GM21515 (cell line): ENCODE measurements around the gene MACF1.

ENCODE experiments used
- ATAC-seq: cut with Tn5 transposase; IDR thresholded peaks from one replicate; pipeline ENCODE4 v1.9.1; 2021; ENCODE audit not compliant: unreplicated experiment

Gene MACF1

DNA sequence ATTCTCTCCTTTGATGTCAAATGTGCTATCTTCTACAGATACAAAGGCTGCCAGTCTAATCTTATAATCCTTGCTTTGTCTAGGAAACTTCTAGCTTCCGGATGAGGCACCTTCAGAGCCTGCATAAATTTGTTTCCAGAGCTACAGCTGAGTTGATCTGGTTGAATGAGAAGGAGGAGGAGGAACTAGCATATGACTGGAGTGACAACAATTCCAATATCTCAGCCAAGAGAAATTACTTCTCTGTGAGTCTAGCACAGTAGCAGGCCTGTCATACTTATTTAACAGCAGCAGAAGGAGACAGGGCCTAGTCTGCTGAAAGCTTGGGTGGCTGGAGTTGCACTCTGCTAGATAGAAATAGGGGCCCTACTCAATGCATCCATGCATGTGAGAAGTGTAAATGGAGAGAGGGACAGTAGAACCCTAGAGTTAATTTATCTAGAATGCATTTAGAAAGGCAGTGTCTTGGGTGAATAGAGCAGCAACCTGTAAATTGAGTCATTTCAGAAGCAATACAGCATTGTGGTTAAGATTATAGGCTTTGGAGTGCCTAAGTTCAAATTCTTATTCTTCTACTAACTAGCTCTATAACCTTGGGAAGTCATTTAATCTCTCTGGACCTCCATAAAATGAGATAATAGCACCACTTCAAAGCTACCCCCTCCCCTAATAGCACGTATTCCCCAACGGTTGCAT is 89.0 kb downstream of the MACF1 start:
- ATAC-seq, result no peak

- no peak for ATAC-seq
These were observed 90.0 kb downstream of the MACF1 start for GRCh38 chr1:39294531-39294930.

- ATAC-seq, result no peak
These were observed 91.4 kb downstream of the MACF1 start for GRCh38 chr1:39295901-39296300.

DNA sequence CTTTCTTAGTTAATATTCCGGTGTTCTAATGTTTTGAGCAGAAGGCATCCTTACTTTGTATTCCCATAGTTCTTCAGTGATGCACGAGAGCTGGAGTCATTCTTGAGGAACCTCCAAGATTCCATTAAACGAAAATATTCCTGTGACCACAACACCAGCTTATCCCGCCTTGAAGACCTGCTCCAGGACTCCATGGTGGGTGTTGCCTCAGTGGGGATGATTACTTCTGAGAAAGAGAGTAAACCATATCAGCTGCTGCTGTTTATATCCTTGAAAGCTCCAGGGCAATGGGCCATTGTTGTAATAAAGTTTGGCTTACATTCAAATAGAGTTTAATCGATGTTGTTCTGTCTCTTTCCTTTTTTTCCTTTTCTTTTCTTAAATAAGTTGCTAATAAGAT is 93.1 kb downstream of the MACF1 start:
- ATAC-seq, result no peak

- no peak for ATAC-seq
These were observed 97.1 kb downstream of the MACF1 start for GRCh38 chr1:39301606-39302005.

GRCh38 chr1:39305555-39305954 is 101.1 kb downstream of the MACF1 start:
- ATAC-seq, result no peak

DNA sequence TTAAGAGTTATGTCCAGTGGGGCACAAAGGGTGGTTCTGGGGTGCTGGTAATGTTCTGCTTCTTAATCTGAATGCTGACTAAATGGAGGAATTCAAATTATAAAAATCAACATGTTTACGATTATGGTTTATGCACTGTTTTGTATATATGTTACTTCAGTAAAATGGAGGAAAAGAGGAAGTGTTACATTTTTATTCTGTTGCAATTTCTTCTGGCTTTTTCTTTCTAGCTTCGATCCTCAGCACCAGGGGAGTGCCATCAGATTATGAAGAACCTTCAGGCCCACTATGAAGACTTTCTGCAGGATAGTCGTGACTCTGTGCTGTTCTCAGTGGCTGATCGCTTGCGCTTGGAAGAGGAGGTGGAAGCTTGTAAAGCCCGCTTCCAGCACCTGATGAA is 105.5 kb downstream of the MACF1 start:
- no peak for ATAC-seq

DNA sequence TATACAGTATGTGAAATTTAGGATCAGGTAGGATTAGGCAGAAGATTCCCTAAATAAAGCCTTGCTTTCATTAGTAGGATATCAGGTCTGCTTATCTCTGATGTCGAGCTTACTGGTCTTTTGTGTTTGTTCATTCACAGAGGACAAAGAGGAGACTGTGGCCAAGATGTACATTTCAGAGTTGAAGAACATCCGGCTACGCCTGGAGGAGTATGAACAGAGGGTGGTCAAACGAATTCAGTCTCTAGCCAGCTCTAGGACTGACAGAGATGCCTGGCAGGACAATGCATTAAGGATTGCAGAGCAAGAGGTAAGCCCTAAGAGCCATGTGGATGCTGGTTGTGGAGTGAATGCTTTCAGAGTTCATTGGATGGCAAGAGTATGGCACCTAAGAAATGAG is 106.2 kb downstream of the MACF1 start:
- ATAC-seq, result no peak

DNA sequence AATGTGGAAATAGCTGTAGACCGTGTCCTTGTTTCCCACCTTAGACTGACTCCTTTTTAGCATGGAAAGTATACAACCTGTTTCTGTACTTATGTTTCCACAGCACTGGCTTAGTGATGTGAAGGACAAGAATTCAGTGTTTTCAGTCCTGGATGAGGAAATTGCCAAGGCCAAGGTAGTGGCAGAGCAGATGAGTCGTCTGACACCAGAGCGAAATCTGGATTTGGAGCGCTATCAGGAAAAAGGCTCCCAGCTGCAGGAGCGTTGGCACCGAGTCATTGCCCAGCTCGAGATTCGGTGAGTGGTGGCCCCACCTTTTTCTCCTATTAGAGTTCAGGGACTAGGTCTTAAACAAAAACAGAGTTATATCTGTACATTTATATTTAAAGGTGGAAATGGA is 112.6 kb downstream of the MACF1 start:
- ATAC-seq, result no peak

GRCh38 chr1:39317910-39318633 is 113.6 kb downstream of the MACF1 start:
- ATAC-seq, result no peak

GRCh38 chr1:39321979-39322378 is 117.5 kb downstream of the MACF1 start:
- ATAC-seq, result no peak

DNA sequence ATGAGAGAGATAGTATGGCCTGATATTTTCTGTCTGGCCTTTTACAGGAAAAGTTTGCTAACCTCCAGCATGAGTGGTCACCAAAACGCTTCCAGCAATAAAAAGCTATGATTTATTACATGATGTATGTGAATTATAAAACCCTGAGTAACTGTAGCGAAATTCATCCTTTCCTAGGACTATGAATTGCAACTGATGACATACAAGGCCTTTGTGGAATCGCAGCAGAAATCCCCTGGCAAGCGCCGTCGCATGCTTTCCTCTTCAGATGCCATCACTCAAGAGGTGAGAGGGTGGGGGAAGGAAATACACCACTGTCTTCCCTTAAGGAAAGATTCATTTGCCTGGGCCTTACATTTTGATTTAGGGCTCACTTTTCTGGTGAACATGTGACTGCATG is 117.9 kb downstream of the MACF1 start:
- ATAC-seq, result no peak

DNA sequence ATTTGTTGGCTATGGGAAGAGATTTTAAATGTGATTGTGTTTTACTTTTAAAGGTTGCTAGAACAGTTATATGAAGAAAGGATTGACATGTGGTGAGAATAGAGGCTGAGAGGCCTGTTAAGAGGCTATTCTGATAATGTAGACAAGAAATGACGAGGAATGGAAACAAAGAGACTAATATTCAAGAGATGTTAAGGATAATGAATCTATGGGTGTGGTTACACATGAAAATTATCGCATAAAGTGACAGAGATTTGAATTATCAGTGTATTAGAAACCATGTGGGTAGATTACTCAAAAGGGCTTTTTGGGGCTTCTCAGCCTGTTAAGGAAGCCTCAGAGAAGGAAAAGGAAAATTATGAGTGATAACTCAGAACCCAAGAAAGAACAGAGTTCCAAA is 120.4 kb downstream of the MACF1 start:
- ATAC-seq, result no peak

- ATAC-seq, result no peak
These were observed 122.3 kb downstream of the MACF1 start for GRCh38 chr1:39326836-39327235.

DNA sequence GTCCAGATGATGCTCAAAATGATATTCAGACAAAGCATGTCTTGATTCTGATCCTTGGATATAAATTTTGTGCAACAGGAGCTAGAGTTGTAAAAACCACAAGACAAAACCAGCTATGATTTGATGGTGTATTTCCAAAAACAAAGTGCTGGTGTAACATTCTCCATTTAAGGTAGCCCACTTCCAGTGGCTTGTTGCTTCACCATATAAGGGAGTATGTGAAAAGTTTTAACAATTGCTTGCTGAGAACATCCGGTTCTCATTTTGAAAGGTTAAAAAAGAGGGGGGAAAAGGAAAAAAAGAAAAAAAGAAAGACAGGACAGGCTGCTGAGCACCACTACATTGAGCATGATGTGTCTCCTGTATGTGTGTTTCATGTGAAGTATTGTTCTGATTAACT is 123.6 kb downstream of the MACF1 start:
- no peak for ATAC-seq

DNA sequence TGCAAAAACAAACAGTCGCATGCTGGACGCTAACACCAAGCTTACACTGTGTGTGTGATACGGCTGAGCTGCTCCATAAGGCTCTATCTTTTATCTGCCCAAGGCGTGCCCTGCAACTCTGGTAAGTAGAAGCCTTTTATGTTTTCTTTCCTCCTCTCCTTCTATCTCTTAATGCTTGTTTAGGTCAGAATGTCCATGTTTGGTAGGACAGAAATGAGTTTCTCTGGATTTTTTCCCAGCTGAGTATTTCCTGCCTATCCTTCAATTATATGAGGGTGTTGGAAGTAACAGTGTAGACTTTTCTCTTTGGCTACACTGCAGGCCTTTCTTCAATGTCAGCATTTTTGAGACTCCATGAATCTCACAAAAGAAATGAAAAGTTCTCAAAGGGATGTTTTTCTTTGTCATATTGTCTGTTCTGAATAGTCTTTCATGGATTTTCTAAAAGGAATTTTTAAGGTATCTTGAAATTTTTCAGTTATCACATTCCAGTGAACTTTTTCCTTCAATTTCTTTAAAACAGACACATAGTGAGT is 124.2 kb downstream of the MACF1 start:
- no peak for ATAC-seq

DNA sequence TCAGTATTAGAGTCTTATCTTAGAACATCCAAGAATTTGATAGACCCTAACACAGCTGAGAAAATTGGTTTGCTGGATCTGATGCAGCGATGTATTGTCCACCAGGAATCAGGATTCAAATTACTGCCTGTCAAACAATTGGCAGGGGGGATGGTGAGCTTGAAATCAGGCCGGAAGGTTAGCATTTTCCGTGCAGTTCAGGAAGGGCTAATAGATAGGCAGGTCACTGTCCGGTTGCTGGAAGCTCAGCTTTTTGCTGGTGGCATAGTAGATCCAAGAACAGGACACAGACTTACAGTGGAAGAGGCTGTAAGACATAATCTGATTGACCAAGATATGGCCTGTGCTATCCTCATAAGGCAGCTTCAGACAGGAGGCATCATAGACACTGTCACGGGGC is 127.2 kb downstream of the MACF1 start:
- no peak for ATAC-seq

DNA sequence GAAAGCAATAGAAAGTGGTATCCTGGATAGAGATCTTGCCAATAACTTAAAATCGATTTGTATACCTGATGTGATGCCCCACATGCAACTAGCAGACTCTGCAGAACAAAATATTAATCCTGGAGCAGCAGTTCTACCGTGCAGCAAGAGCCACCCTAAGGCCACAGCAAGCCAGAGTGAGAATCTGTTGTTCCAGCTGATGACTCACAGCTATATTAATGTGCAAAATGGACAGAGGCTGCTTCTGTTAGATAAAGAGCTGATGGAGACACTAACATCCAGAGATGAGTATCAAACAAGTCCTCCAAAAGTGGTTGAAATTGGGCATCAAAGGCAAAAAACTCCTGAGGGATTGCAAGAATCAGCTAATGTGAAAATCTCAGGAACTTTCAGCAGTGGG is 127.8 kb downstream of the MACF1 start:
- ATAC-seq, result no peak

GRCh38 chr1:39332828-39333227 is 128.3 kb downstream of the MACF1 start:
- no peak for ATAC-seq

DNA sequence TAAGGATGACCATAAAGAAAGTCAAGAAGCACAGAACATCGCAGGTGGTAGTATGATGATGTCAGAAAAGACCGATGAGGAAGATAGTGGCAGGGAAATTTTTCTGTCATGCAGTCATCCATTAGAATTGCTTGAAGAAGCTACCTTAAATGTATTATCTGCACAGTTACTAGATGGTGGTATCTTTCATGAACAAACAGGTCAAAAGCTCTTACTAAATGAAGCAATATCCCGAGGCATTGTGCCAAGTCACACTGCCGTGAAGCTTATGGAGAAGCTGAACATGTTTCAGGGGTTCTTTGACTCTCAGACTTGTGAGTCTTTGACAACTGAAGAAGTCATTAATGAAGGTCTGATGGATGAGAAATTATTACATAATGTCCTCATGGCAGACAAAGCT is 128.8 kb downstream of the MACF1 start:
- no peak for ATAC-seq

GRCh38 chr1:39335216-39335615 is 130.7 kb downstream of the MACF1 start:
- no peak for ATAC-seq

GRCh38 chr1:39337067-39337466 is 132.6 kb downstream of the MACF1 start:
- ATAC-seq, result no peak

DNA sequence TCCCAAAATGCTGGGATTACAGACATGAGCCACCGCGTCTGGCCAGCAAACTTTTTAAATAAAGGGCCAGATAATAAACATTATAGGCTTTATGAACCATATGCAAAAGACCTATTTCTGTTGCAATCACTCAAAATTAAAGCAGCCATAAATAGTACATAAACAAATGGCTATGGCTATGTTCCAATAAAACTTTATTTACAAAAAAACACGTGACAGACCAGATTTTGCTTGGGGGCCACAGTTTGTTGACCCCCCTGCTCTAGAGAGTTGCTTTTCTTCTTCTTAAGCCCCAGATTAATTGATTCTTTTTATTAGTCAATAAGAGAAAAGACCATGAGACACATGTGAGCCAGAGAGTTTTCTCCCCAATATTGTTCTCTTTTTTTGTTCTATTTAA is 138.3 kb downstream of the MACF1 start:
- ATAC-seq, result no peak
